A673 (cell line): Measurements from ENCODE around the gene C9orf50.

ENCODE experiments used
- CTCF ChIP-seq: fragments of 300-800, 200-600 bp; sonication (generic); conservative IDR thresholded peaks from 2 replicates; pipeline ENCODE4 v1.5.1; 2017; ENCODE audit warnings: low read depth, mild to moderate bottlenecking, antibody characterized with exemption, low read length, moderate library complexity, mixed read lengths
- EZH2 ChIP-seq: fragments of 200-600 bp; sonication (generic); IDR thresholded peaks from 2 replicates; pipeline ENCODE4 v1.6.1; 2017; ENCODE audit warnings: borderline replicate concordance, low read depth, mild to moderate bottlenecking, mixed read lengths, antibody characterized with exemption, low read length; ENCODE audit not compliant: poor library complexity, severe bottlenecking

- no peak for TF ChIP-seq CTCF
- no peak for TF ChIP-seq EZH2
Measured at GRCh38 chr9:129665389-129665775, 44.5 kb upstream of the C9orf50 start, which contains the start of gene PRRX2.
